ENCODE measurements around the gene SNED1. TPM values are rescaled to one million over a fixed set of nuclear protein-coding genes. Genes with fewer than 3 reads are reported as not detected.
"Not testable (repeated sequence)": the region's sequence is repeated elsewhere in the genome, so short reads cannot be mapped to it uniquely, and the experiment has no call there.

Gene SNED1
- total RNA-seq, 1 donor = 8.2 TPM

- Histone ChIP-seq H3K27me3 (ENCODE audit: insufficient read depth, low read length) (no peaks in the 10 kb centered on the region), H3K4me1 (ENCODE audit: insufficient read depth, low read length) (no peaks in the 10 kb centered on the region), H3K4me3 (ENCODE audit: low read length) (no peak overlapping the region), H3K9me3 (ENCODE audit: low read depth, low read length) (no peaks in the 10 kb centered on the region)
Observed at GRCh38 chr2:241088376-241088775, 90.0 kb downstream of the SNED1 start.

GRCh38 chr2:241088791-241089732 is 90.6 kb downstream of the SNED1 start:
- no peaks in the 10 kb centered on the region for H3K9me3 ChIP-seq (ENCODE audit: low read depth, low read length)

GRCh38 chr2:241091201-241091600 is 92.8 kb downstream of the SNED1 start:
- no peaks in the 10 kb centered on the region for H3K27me3 ChIP-seq (ENCODE audit: insufficient read depth, low read length)
- H3K9me3 ChIP-seq (ENCODE audit: low read depth, low read length) = no peaks in the 10 kb centered on the region
- no peak overlapping the region for H3K4me3 ChIP-seq (ENCODE audit: low read length)
- peaks cover 14% of the 10 kb centered on the region for H3K4me1 ChIP-seq (ENCODE audit: insufficient read depth, low read length)

More at GRCh38 chr2:241088791-241089732, 90.6 kb downstream of the SNED1 start:
- Histone ChIP-seq H3K4me3 (ENCODE audit: low read length) (no peak overlapping the region), H3K4me1 (ENCODE audit: insufficient read depth, low read length) (no peaks in the 10 kb centered on the region), H3K27me3 (ENCODE audit: insufficient read depth, low read length) (no peaks in the 10 kb centered on the region)

GRCh38 chr2:241091734-241092445 is 93.5 kb downstream of the SNED1 start:
- Histone ChIP-seq H3K9me3 (ENCODE audit: low read depth, low read length) (no peaks in the 10 kb centered on the region), H3K4me3 (ENCODE audit: low read length) (no peak overlapping the region), H3K4me1 (ENCODE audit: insufficient read depth, low read length) (peaks cover 16% of the 10 kb centered on the region), H3K27me3 (ENCODE audit: insufficient read depth, low read length) (no peaks in the 10 kb centered on the region)

- Histone ChIP-seq H3K9me3 (ENCODE audit: low read depth, low read length) (no peaks in the 10 kb centered on the region), H3K4me3 (ENCODE audit: low read length) (no peak overlapping the region), H3K4me1 (ENCODE audit: insufficient read depth, low read length) (peaks cover 16% of the 10 kb centered on the region), H3K27me3 (ENCODE audit: insufficient read depth, low read length) (no peaks in the 10 kb centered on the region)
Observed at GRCh38 chr2:241092677-241093076, 94.3 kb downstream of the SNED1 start.

- H3K27me3 ChIP-seq (ENCODE audit: insufficient read depth, low read length); H3K4me3 ChIP-seq (ENCODE audit: low read length); H3K9me3 ChIP-seq (ENCODE audit: low read depth, low read length): not testable (repeated sequence)
- H3K4me1 ChIP-seq (ENCODE audit: insufficient read depth, low read length) = peaks cover 16% of the 10 kb centered on the region
Observed at GRCh38 chr2:241093133-241093781, 94.8 kb downstream of the SNED1 start.

- peaks cover 22% of the 10 kb centered on the region for H3K4me1 ChIP-seq (ENCODE audit: insufficient read depth, low read length)
- no peak overlapping the region for H3K4me3 ChIP-seq (ENCODE audit: low read length)
- H3K27me3 ChIP-seq (ENCODE audit: insufficient read depth, low read length) = no peaks in the 10 kb centered on the region
- H3K9me3 ChIP-seq (ENCODE audit: low read depth, low read length) = no peaks in the 10 kb centered on the region
Observed at GRCh38 chr2:241094172-241094571, 95.8 kb downstream of the SNED1 start.

GRCh38 chr2:241094924-241095420 is 96.6 kb downstream of the SNED1 start:
- Histone ChIP-seq H3K4me1 (ENCODE audit: insufficient read depth, low read length) (peaks cover 29% of the 10 kb centered on the region), H3K27me3 (ENCODE audit: insufficient read depth, low read length) (no peaks in the 10 kb centered on the region), H3K9me3 (ENCODE audit: low read depth, low read length) (no peaks in the 10 kb centered on the region), H3K4me3 (ENCODE audit: low read length) (no peak overlapping the region)

GRCh38 chr2:241095594-241096290 is 97.3 kb downstream of the SNED1 start:
- no peak overlapping the region for H3K4me3 ChIP-seq (ENCODE audit: low read length)
- H3K9me3 ChIP-seq (ENCODE audit: low read depth, low read length) = no peaks in the 10 kb centered on the region
- peaks cover 35% of the 10 kb centered on the region for H3K4me1 ChIP-seq (ENCODE audit: insufficient read depth, low read length)
- H3K27me3 ChIP-seq (ENCODE audit: insufficient read depth, low read length) = no peaks in the 10 kb centered on the region

GRCh38 chr2:241096979-241097378 is 98.6 kb downstream of the SNED1 start:
- peaks cover 44% of the 10 kb centered on the region for H3K4me1 ChIP-seq (ENCODE audit: insufficient read depth, low read length)
- no peaks in the 10 kb centered on the region for H3K27me3 ChIP-seq (ENCODE audit: insufficient read depth, low read length)
- no peak overlapping the region for H3K4me3 ChIP-seq (ENCODE audit: low read length)
- no peaks in the 10 kb centered on the region for H3K9me3 ChIP-seq (ENCODE audit: low read depth, low read length)

GRCh38 chr2:241099246-241099645 is 100.8 kb downstream of the SNED1 start:
- H3K4me1 ChIP-seq (ENCODE audit: insufficient read depth, low read length) = peaks cover 54% of the 10 kb centered on the region
- H3K27me3 ChIP-seq (ENCODE audit: insufficient read depth, low read length) = no peaks in the 10 kb centered on the region
- H3K4me3 ChIP-seq (ENCODE audit: low read length) = no peak overlapping the region
- no peaks in the 10 kb centered on the region for H3K9me3 ChIP-seq (ENCODE audit: low read depth, low read length)

GRCh38 chr2:241102239-241102803 is 103.9 kb downstream of the SNED1 start, which contains the start of gene MTERF4:
MTERF4 (minus strand) TSS chr2:241102287; CDS start chr2:241102273, 14 bp downstream.
- H3K9me3 ChIP-seq (ENCODE audit: low read depth, low read length) = no peaks in the 10 kb centered on the region
- no peaks in the 10 kb centered on the region for H3K27me3 ChIP-seq (ENCODE audit: insufficient read depth, low read length)
- H3K4me1 ChIP-seq (ENCODE audit: insufficient read depth, low read length) = peaks cover 38% of the 10 kb centered on the region
- peak within 1 kb of the TSS; percentile 91 for H3K4me3 ChIP-seq (ENCODE audit: low read length)

- H3K4me3 ChIP-seq (ENCODE audit: low read length) = peak overlapping the region; percentile 91
- H3K4me1 ChIP-seq (ENCODE audit: insufficient read depth, low read length) = peaks cover 40% of the 10 kb centered on the region
- no peaks in the 10 kb centered on the region for H3K27me3 ChIP-seq (ENCODE audit: insufficient read depth, low read length)
- H3K9me3 ChIP-seq (ENCODE audit: low read depth, low read length) = no peaks in the 10 kb centered on the region
Observed at GRCh38 chr2:241103176-241103595, 104.8 kb downstream of the SNED1 start.

GRCh38 chr2:241104611-241105010 is 106.2 kb downstream of the SNED1 start:
- H3K27me3 ChIP-seq (ENCODE audit: insufficient read depth, low read length); H3K4me3 ChIP-seq (ENCODE audit: low read length); H3K9me3 ChIP-seq (ENCODE audit: low read depth, low read length): not testable (repeated sequence)
- peaks cover 35% of the 10 kb centered on the region for H3K4me1 ChIP-seq (ENCODE audit: insufficient read depth, low read length)

Data from mononuclear cell (primary cell).